ENCODE data around the gene PPP3CB. TPM values are rescaled to one million over a fixed set of nuclear protein-coding genes. Genes with fewer than 3 reads are reported as not detected.

Gene PPP3CB
- total and polyA plus RNA-seq, 11 donors, result 29.0 to 77.1 (median 62.3) TPM

DNA sequence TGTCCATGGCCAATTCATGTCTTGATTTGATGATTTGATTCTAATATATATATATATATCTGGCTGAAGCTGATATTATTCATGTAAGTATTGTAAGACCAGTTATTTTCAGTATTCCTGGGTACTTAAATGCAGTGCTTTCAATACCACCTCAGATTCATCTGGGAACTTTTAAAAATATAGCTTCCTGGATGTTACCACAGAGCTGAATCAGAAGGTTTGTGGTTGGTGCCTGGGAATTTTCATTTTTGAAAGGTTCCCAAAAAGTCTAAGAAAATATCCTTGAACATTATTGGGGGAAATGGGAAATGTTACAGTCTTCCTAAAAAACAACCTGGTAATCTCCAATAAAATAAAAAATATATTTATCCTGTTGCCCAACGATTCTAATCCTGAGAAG, 10.7 kb upstream of the PPP3CB start:
- intact Hi-C loops (cut with DNase I), result no loop called here
- H3K9me3 ChIP-seq, result no peaks in the 10 kb centered on the region
- no peak overlapping the region for H3K4me3 ChIP-seq
- ATAC-seq (no peak), DNase-seq (no peak)
- TF ChIP-seq POLR2A (IDR thresholded peaks at IDR 0.05), result no peak
- TF ChIP-seq CTCF (IDR thresholded peaks at IDR 0.05), result no peak
- H3K27me3 ChIP-seq, result no peaks in the 10 kb centered on the region
- WGBS, 4 donors, result 69 to 92% (median 87%) methylated on average over 1 of the region's 1 CpG
- H3K4me1 ChIP-seq, result peaks cover 0 to 6% (median 0%) of the 10 kb centered on the region in 12 donors
- peaks cover 0 to 35% (median 24%) of the 10 kb centered on the region in 9 donors for H3K36me3 ChIP-seq
- no peak overlapping the region for H3K27ac ChIP-seq

- no peak for TF ChIP-seq POLR2A (IDR thresholded peaks at IDR 0.05)
- Histone ChIP-seq H3K36me3 (peaks cover 0 to 35% (median 24%) of the 10 kb centered on the region in 9 donors), H3K9me3 (no peaks in the 10 kb centered on the region), H3K4me1 (peaks cover 0 to 11% (median 0%) of the 10 kb centered on the region in 12 donors), H3K4me3 (no peak overlapping the region), H3K27ac (no peak overlapping the region), H3K27me3 (no peaks in the 10 kb centered on the region)
- intact Hi-C loops (cut with DNase I), result no loop called here
- ATAC-seq (no peak), DNase-seq (no peak)
These were observed 10.2 kb upstream of the PPP3CB start for GRCh38 chr10:73506074-73506473.

GRCh38 chr10:73503037-73503436, 7.2 kb upstream of the PPP3CB start:
- DNase-seq, result no peak
- Histone ChIP-seq H3K9me3 (no peaks in the 10 kb centered on the region), H3K27ac (no peak overlapping the region), H3K4me3 (no peak overlapping the region), H3K36me3 (peaks cover 4 to 61% (median 42%) of the 10 kb centered on the region in 9 donors), H3K27me3 (no peaks in the 10 kb centered on the region), H3K4me1 (peaks cover 0 to 13% (median 0%) of the 10 kb centered on the region in 12 donors)
- WGBS, 4 donors, result 94 to 98% (median 96%) methylated on average over 1 of the region's 1 CpG
- no peak for TF ChIP-seq CTCF (IDR thresholded peaks at IDR 0.05)
- TF ChIP-seq POLR2A (IDR thresholded peaks at IDR 0.05), result no peak
- intact Hi-C loops (cut with DNase I), result no loop called here
- no peak for ATAC-seq

GRCh38 chr10:73501651-73502050, 5.8 kb upstream of the PPP3CB start:
- peaks cover 4 to 62% (median 46%) of the 10 kb centered on the region in 9 donors for H3K36me3 ChIP-seq
- H3K9me3 ChIP-seq, result no peaks in the 10 kb centered on the region
- H3K27ac ChIP-seq, result peak overlapping the region in 1 of 12 donors; percentile 34
- H3K4me3 ChIP-seq, result no peak overlapping the region
- no peaks in the 10 kb centered on the region for H3K27me3 ChIP-seq
- H3K4me1 ChIP-seq, result peaks cover 0 to 21% (median 4%) of the 10 kb centered on the region in 12 donors
- no peak for ATAC-seq
- TF ChIP-seq CTCF (IDR thresholded peaks at IDR 0.05), result no peak
- no peak for TF ChIP-seq POLR2A (IDR thresholded peaks at IDR 0.05)
- intact Hi-C loops (cut with DNase I), result no loop called here
- DNase-seq, result no peak

- WGBS, 4 donors, result 89 to 98% (median 91%) methylated on average over 2 of the region's 2 CpGs
- H3K36me3 ChIP-seq, result peaks cover 0 to 31% (median 25%) of the 10 kb centered on the region in 9 donors
- H3K4me3 ChIP-seq, result no peak overlapping the region
- TF ChIP-seq POLR2A (IDR thresholded peaks at IDR 0.05) (no peak), CTCF (IDR thresholded peaks at IDR 0.05) (no peak)
- H3K9me3 ChIP-seq, result no peaks in the 10 kb centered on the region
- ATAC-seq (no peak), DNase-seq (no peak)
- no peaks in the 10 kb centered on the region for H3K27me3 ChIP-seq
- no peak overlapping the region for H3K27ac ChIP-seq
- intact Hi-C loops (cut with DNase I), result loop anchor here in 3 of 10 donors (5.0 to 10.0 kb wide), 4 partner anchors 80 to 243 kb away; partner anchors contain the start of genes ANXA7 (in 2 of the 3) and MRPS16 (in 1 of the 3)
- H3K4me1 ChIP-seq, result peaks cover 6 to 49% (median 32%) of the 10 kb centered on the region in 12 donors
These were observed 1.8 kb upstream of the PPP3CB start for GRCh38 chr10:73497623-73498022.

All from heart left ventricle (tissue), 16 donors.